HepG2 (cell line): ENCODE data around the gene HECTD4. TPM values are rescaled to one million over a fixed set of nuclear protein-coding genes. Genes with fewer than 3 reads are reported as not detected.

ENCODE experiments used
- ASH2L ChIP-seq: fragments of 300-600, 200-600 bp; sonication (generic); IDR thresholded peaks from 2 replicates; pipeline ENCODE4 v1.7.0; 2017; ENCODE audit warnings: low read depth, mild to moderate bottlenecking, moderate library complexity, mixed read lengths, low read length; ENCODE audit not compliant: insufficient read length
- CCDC6 ChIP-seq: sonication (generic); formaldehyde crosslinking; IDR thresholded peaks from 2 replicates; pipeline ENCODE4 v1.8.1; 2022; ENCODE audit warnings: mild to moderate bottlenecking, missing genetic modification reagents, moderate library complexity
- FOXO1 ChIP-seq: sonication (generic); formaldehyde crosslinking; IDR thresholded peaks from 2 replicates; pipeline ENCODE4 v1.4.0; 2020; ENCODE audit warnings: missing genetic modification reagents
- KDM6A ChIP-seq: IDR thresholded peaks from 2 replicates; pipeline ENCODE4 v1.6.1; 2016; ENCODE audit warnings: low read depth
- MED13 ChIP-seq: sonication (generic); formaldehyde crosslinking; IDR thresholded peaks from 2 replicates; pipeline ENCODE4 v1.5.0; 2020; ENCODE audit warnings: missing genetic modification reagents
- NFE2L1 ChIP-seq: sonication (generic); formaldehyde crosslinking; IDR thresholded peaks from 2 replicates; pipeline ENCODE4 v1.4.0; 2020; ENCODE audit warnings: missing genetic modification reagents, mild to moderate bottlenecking, borderline replicate concordance
- NFKB2 ChIP-seq: sonication (generic); formaldehyde crosslinking; IDR thresholded peaks from 2 replicates; pipeline ENCODE4 v1.4.0; 2020; ENCODE audit warnings: missing genetic modification reagents, borderline replicate concordance
- NFYB ChIP-seq: sonication (generic); formaldehyde crosslinking; IDR thresholded peaks from 2 replicates; pipeline ENCODE4 v1.4.0; 2020; ENCODE audit warnings: missing genetic modification reagents
- NR2F1 ChIP-seq, 2 experiments: fragments of 450-650 bp in 1 of 2; formaldehyde crosslinking in 1 of 2; IDR thresholded peaks; 2 replicates each; pipeline versions ENCODE4 v1.5.0 to v1.6.1; 2016 to 2020; ENCODE audit warnings: mild to moderate bottlenecking in 1 of 2, missing compliant biosample characterization in 1 of 2, missing genetic modification reagents in 1 of 2, moderate library complexity in 1 of 2
- PHF8 ChIP-seq: sonication (generic); formaldehyde crosslinking; IDR thresholded peaks from 2 replicates; pipeline ENCODE4 v1.5.0; 2020; ENCODE audit warnings: missing genetic modification reagents
- POLR2AphosphoS2 ChIP-seq: IDR thresholded peaks from 2 replicates; pipeline ENCODE4 v1.6.1; 2011; ENCODE audit warnings: low read depth, low read length, improper control_type of control experiment
- SMAD9 ChIP-seq: sonication (generic); formaldehyde crosslinking; IDR thresholded peaks from 2 replicates; pipeline ENCODE4 v1.5.1; 2020; ENCODE audit warnings: mild to moderate bottlenecking, missing genetic modification reagents
- TEF ChIP-seq: sonication (generic); formaldehyde crosslinking; IDR thresholded peaks from 2 replicates; pipeline ENCODE4 v1.5.0; 2020; ENCODE audit warnings: missing genetic modification reagents
- ZFP36L2 ChIP-seq: sonication (generic); formaldehyde crosslinking; IDR thresholded peaks from 2 replicates; pipeline ENCODE4 v1.4.0; 2020; ENCODE audit warnings: missing genetic modification reagents
- ZNF207 ChIP-seq: fragments of 450-650 bp; IDR thresholded peaks from 2 replicates; pipeline ENCODE4 v1.6.1; 2016; ENCODE audit warnings: antibody characterized with exemption, borderline replicate concordance
- ZNF230 ChIP-seq: sonication (generic); formaldehyde crosslinking; IDR thresholded peaks from 2 replicates; pipeline ENCODE4 v1.4.0; 2020; ENCODE audit warnings: mild to moderate bottlenecking, missing genetic modification reagents
- ZNF3 ChIP-seq: IDR thresholded peaks from 2 replicates; pipeline ENCODE4 v1.7.0; 2017; ENCODE audit warnings: inconsistent platforms
- ZNF44 ChIP-seq: sonication (generic); formaldehyde crosslinking; IDR thresholded peaks from 2 replicates; pipeline ENCODE4 v1.5.1; 2020; ENCODE audit warnings: mild to moderate bottlenecking, missing genetic modification reagents
- ZNF564 ChIP-seq: sonication (generic); formaldehyde crosslinking; IDR thresholded peaks from 2 replicates; pipeline ENCODE4 v1.8.1; 2023; ENCODE audit warnings: mild to moderate bottlenecking, missing genetic modification reagents
- ZNF598 ChIP-seq: sonication (generic); formaldehyde crosslinking; IDR thresholded peaks from 2 replicates; pipeline ENCODE4 v1.5.1; 2020; ENCODE audit warnings: mild to moderate bottlenecking, missing genetic modification reagents, borderline replicate concordance
- ZNF703 ChIP-seq: sonication (generic); formaldehyde crosslinking; IDR thresholded peaks from 2 replicates; pipeline ENCODE4 v1.5.1; 2020; ENCODE audit warnings: missing genetic modification reagents, mild to moderate bottlenecking, moderate library complexity, borderline replicate concordance
- ZSCAN31 ChIP-seq: sonication (generic); formaldehyde crosslinking; IDR thresholded peaks from 2 replicates; pipeline ENCODE4 v1.5.0; 2020; ENCODE audit warnings: low read depth, mild to moderate bottlenecking, missing genetic modification reagents
- polyA plus RNA-seq, 8 experiments: library from polyadenylated mRNA; depleted of rRNA in 3 of 8; stranded (reverse) in 7 of 8; unstranded in 1 of 8; fragments of >200 nt; fragmentation: Illumina TruSeq in 4 of 8; extraction: Trizol in 4 of 8; gene quantifications; 2 replicates each; pipeline versions ENCODE4 v1.2.1 to v1.2.3, GENCODE V29; 2011 to 2016; ENCODE audit warnings: low read depth in 4 of 8, missing spikeins in 1 of 8, mixed read lengths in 1 of 8; ENCODE audit not compliant: insufficient read depth in 1 of 8
- total RNA-seq, 5 experiments: library from RNA; depleted of rRNA; stranded (reverse); fragments of >200 nt; fragmentation: Illumina TruSeq; extraction: Trizol; gene quantifications; 2 replicates each; pipeline ENCODE4 v1.2.3, GENCODE V29; 2016; ENCODE audit warnings: low read depth in 1 of 5
- TF ChIP-seq, protein P1 (sequence below): sonication (generic); formaldehyde crosslinking; IDR thresholded peaks from 2 replicates; pipeline ENCODE4 v1.4.0; 2020; ENCODE audit warnings: missing genetic modification reagents, borderline replicate concordance
- TF ChIP-seq, protein P2 (sequence below): IDR thresholded peaks from 2 replicates; pipeline ENCODE4 v1.6.1; 2012; ENCODE audit warnings: inconsistent platforms
- TF ChIP-seq, protein P3 (sequence below): IDR thresholded peaks from 2 replicates; pipeline ENCODE4 v1.6.1; 2016; ENCODE audit warnings: low read depth, borderline replicate concordance

The HECTD4 gene
- total and polyA plus RNA-seq, 2 of the 13 experiments (the other 11 are each of a cell fraction or from before 2014, with no cell fraction given): 9.0 to 11.4 TPM

DNA sequence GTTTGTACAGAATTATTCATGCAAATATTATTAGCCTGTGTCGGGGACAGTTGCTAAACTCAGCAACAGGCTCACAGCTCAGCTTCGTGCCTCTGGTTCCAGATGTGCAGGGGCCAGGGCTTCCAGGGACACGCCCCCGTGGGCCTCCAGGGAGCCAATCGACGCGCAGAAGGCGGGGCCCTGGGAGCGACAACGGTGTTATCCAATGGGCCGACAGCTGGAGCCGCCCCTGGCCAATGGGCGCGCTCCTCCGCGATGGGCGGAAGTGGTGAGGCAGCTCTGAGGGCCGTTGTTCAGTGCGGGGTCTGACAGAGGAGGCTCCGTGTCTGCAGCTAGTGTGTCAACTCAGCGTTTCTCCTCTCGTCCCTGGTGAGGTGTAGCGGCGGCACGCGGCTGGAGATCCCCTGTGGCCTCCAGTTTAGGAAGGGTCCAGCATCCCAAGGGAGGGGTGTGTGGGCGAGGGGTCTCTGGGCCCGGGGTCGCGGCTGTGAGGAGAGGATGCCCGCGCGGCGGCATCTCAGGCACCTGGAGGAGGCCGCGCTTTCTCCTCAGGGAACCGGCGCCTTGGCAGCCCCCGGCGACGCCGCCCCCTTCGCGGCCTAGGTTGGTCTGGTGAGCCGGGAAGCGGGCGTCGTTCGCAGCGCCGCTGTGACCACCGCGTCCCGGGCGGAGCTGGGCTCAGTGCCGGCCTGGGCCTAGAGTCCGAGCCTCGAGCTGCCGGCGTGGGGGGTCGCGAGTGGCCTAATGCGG lies 256.8 kb downstream of the HECTD4 start, which contains the start of gene TRAFD1 (continued):
- TF ChIP-seq, protein P1, sequence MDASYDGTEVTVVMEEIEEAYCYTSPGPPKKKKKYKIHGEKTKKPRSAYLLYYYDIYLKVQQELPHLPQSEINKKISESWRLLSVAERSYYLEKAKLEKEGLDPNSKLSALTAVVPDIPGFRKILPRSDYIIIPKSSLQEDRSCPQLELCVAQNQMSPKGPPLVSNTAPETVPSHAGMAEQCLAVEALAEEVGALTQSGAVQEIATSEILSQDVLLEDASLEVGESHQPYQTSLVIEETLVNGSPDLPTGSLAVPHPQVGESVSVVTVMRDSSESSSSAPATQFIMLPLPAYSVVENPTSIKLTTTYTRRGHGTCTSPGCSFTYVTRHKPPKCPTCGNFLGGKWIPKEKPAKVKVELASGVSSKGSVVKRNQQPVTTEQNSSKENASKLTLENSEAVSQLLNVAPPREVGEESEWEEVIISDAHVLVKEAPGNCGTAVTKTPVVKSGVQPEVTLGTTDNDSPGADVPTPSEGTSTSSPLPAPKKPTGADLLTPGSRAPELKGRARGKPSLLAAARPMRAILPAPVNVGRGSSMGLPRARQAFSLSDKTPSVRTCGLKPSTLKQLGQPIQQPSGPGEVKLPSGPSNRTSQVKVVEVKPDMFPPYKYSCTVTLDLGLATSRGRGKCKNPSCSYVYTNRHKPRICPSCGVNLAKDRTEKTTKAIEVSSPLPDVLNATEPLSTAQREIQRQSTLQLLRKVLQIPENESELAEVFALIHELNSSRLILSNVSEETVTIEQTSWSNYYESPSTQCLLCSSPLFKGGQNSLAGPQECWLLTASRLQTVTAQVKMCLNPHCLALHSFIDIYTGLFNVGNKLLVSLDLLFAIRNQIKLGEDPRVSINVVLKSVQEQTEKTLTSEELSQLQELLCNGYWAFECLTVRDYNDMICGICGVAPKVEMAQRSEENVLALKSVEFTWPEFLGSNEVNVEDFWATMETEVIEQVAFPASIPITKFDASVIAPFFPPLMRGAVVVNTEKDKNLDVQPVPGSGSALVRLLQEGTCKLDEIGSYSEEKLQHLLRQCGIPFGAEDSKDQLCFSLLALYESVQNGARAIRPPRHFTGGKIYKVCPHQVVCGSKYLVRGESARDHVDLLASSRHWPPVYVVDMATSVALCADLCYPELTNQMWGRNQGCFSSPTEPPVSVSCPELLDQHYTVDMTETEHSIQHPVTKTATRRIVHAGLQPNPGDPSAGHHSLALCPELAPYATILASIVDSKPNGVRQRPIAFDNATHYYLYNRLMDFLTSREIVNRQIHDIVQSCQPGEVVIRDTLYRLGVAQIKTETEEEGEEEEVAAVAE: peak; percentile 65; the same call in 1 of the 2 replicates
- TF ChIP-seq TEF (CRISPR knock-in tag) (peak; percentile 56; the same call in 1 of the 2 replicates), NFE2L1 (peak; percentile 65; the same call in 1 of the 2 replicates), ZNF230 (CRISPR knock-in tag) (peak; percentile 69; the same call in 1 of the 2 replicates), ZSCAN31 (CRISPR knock-in tag) (0 out of 2 replicates have a peak, but pooled peaks have one; percentile 58), ZFP36L2 (CRISPR knock-in tag) (no peak), ZNF564 (no peak), ZNF3 (CRISPR knock-in tag) (no peak), ASH2L (peak; percentile 82), ZNF703 (CRISPR knock-in tag) (no peak), FOXO1 (CRISPR knock-in tag) (no peak; the same call in 1 of the 2 replicates), NFKB2 (CRISPR knock-in tag) (peak; percentile 67; the same call in 1 of the 2 replicates), KDM6A (CRISPR knock-in tag) (no peak), CCDC6 (CRISPR knock-in tag) (no peak; the same call in 1 of the 2 replicates), ZNF44 (CRISPR knock-in tag) (no peak), POLR2AphosphoS2 (no peak), ZNF207 (no peak), PHF8 (CRISPR knock-in tag) (peak; percentile 92), MED13 (CRISPR knock-in tag) (no peak; the same call in 1 of the 2 replicates), NFYB (peak; percentile 98), NR2F1 (CRISPR knock-in tag; IDR thresholded peaks at IDR 0.05) (no peak), SMAD9 (no peak), ZNF598 (CRISPR knock-in tag) (peak; percentile 74; the same call in 1 of the 2 replicates)
- TF ChIP-seq, protein P2, sequence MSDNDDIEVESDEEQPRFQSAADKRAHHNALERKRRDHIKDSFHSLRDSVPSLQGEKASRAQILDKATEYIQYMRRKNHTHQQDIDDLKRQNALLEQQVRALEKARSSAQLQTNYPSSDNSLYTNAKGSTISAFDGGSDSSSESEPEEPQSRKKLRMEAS: peak; percentile 69
- TF ChIP-seq, protein P3, sequence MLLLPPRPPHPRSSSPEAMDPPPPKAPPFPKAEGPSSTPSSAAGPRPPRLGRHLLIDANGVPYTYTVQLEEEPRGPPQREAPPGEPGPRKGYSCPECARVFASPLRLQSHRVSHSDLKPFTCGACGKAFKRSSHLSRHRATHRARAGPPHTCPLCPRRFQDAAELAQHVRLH (CRISPR knock-in tag): no peak
